ENCODE measurements around the gene SOST. TPM values are rescaled to one million over a fixed set of nuclear protein-coding genes. Genes with fewer than 3 reads are reported as not detected.
A peak's percentile ranks its signal among the peaks of the same experiment; 100 is the strongest.

Gene SOST
- total RNA-seq, 4 donors from 2014 or later: 0.49 to 1.5 TPM; not detected in 2

- no peak for TF ChIP-seq POLR2A (IDR thresholded peaks at IDR 0.05)
- TF ChIP-seq CTCF (IDR thresholded peaks at IDR 0.05): no peak
- WGBS, 2 donors: 72 to 81% methylated on average over 6 of the region's 6 CpGs
- intact Hi-C loops (cut with DNase I; ENCODE audit: low total_unique reads): loop anchor here (5.0 to 10.0 kb wide), 2 partner anchors 66 to 183 kb away; no protein-coding TSS in a partner anchor
These were observed 505 bp downstream of the SOST start for GRCh38 chr17:43758086-43758485.

GRCh38 chr17:43757171-43757660 lies 1.4 kb downstream of the SOST start:
- DNase-seq (ENCODE audit: low spot score in 2 of 2): peak in 1 of 2 donors; percentile 78
- 88 to 93% methylated on average over 7 to 8 of the region's 8 CpGs for WGBS, 2 donors
- TF ChIP-seq CTCF (IDR thresholded peaks at IDR 0.05) (no peak), POLR2A (IDR thresholded peaks at IDR 0.05) (no peak)
- H3K4me3 ChIP-seq (ENCODE audit: low read depth, poor library complexity, severe bottlenecking): no peak overlapping the region
- intact Hi-C loops (cut with DNase I; ENCODE audit: low total_unique reads): loop anchor here (5.0 to 10.0 kb wide), 2 partner anchors 65 to 182 kb away; no protein-coding TSS in a partner anchor

More at GRCh38 chr17:43758086-43758485, 505 bp downstream of the SOST start:
- peak in 1 of 2 donors; percentile 80 for DNase-seq (ENCODE audit: low spot score in 2 of 2)
- no peak overlapping the region for H3K4me3 ChIP-seq (ENCODE audit: low read depth, poor library complexity, severe bottlenecking)

GRCh38 chr17:43756201-43756600 lies 2.4 kb downstream of the SOST start:
- H3K4me3 ChIP-seq (ENCODE audit: low read depth, poor library complexity, severe bottlenecking): no peak overlapping the region
- 84 to 89% methylated on average over 6 of the region's 6 CpGs for WGBS, 2 donors
- intact Hi-C loops (cut with DNase I; ENCODE audit: low total_unique reads): loop anchor here (5.0 to 10.0 kb wide), 2 partner anchors 64 to 181 kb away; no protein-coding TSS in a partner anchor
- TF ChIP-seq CTCF (IDR thresholded peaks at IDR 0.05): no peak
- no peak for TF ChIP-seq POLR2A (IDR thresholded peaks at IDR 0.05)
- DNase-seq (ENCODE audit: low spot score in 2 of 2): peak in 1 of 2 donors; percentile 82

- peak in 1 of 2 donors; percentile 74 for DNase-seq (ENCODE audit: low spot score in 2 of 2)
- TF ChIP-seq CTCF (IDR thresholded peaks at IDR 0.05) (no peak), POLR2A (IDR thresholded peaks at IDR 0.05) (no peak)
- no peak overlapping the region for H3K4me3 ChIP-seq (ENCODE audit: low read depth, poor library complexity, severe bottlenecking)
- WGBS, 2 donors: 31 to 32% methylated on average over 6 to 40 of the region's 60 CpGs
- intact Hi-C loops (cut with DNase I; ENCODE audit: low total_unique reads): loop anchor here (5.0 to 10.0 kb wide), 2 partner anchors 63 to 181 kb away; no protein-coding TSS in a partner anchor
These were observed 3.2 kb downstream of the SOST start for GRCh38 chr17:43755389-43755875.

GRCh38 chr17:43754947-43755346 lies 3.6 kb downstream of the SOST start:
- 42 to 56% methylated on average over 8 to 10 of the region's 21 CpGs for WGBS, 2 donors
- TF ChIP-seq POLR2A (IDR thresholded peaks at IDR 0.05) (no peak), CTCF (IDR thresholded peaks at IDR 0.05) (no peak)
- no peak for DNase-seq (ENCODE audit: low spot score in 2 of 2)
- no peak overlapping the region for H3K4me3 ChIP-seq (ENCODE audit: low read depth, poor library complexity, severe bottlenecking)
- intact Hi-C loops (cut with DNase I; ENCODE audit: low total_unique reads): loop anchor here (5.0 to 10.0 kb wide), 2 partner anchors 63 to 180 kb away; no protein-coding TSS in a partner anchor
